ENCODE data around the gene CHI3L1.

CHI3L1 gene

GRCh38 chr1:203179667-203180005 is 6.9 kb downstream of the CHI3L1 start:
- no peak for DNase-seq

DNA sequence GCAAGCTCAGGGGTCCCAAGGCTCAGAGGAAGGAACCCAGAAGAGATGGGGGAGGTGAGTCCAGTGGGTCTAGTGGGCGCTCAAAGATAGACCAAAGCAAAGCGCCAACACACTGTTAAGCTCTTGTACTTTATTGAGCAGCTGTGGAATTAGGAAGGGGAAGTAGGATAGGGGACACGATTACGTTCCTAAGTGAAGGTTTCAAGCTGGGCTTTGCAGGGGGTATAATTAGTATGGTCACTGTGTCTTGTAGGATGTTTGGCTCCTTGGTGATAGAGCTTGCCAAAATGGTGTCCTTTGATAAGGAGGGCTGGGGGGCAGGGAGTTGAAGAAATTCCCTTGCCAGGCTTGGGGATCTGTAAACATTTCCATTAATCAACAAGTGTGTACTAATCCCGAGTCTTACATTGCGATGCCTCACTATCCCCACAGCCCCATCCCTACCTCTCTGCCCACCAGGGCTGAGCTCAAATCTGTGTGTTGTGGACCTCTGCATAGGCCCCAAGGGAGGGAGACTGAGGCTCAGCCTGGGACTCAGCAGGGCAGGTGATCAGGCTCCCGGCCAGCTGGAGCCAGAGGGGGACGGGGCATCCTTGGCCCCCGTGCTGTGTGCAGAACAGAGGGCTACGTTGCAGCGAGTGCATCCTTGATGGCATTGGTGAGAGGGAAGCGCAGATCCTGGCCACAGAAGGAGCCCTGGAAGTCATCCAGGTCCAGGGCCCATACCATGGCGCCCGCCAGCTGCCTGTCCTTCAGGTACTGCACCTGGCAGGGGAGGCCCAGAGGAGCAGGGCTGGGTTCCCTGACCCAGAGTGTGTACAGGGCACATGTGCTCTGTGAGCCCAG is 7.5 kb downstream of the CHI3L1 start:
- no peak for DNase-seq

GRCh38 chr1:203178083-203178482 is 8.4 kb downstream of the CHI3L1 start:
- no peak for DNase-seq

GRCh38 chr1:203177470-203178039 is 8.9 kb downstream of the CHI3L1 start:
- no peak for DNase-seq

GRCh38 chr1:203177036-203177405 is 9.5 kb downstream of the CHI3L1 start:
- DNase-seq, result no peak

- DNase-seq, result no peak
Observed at GRCh38 chr1:203176273-203177035, 10.1 kb downstream of the CHI3L1 start.

- DNase-seq, result no peak
Observed at GRCh38 chr1:203175827-203176241, 10.7 kb downstream of the CHI3L1 start.

DNA sequence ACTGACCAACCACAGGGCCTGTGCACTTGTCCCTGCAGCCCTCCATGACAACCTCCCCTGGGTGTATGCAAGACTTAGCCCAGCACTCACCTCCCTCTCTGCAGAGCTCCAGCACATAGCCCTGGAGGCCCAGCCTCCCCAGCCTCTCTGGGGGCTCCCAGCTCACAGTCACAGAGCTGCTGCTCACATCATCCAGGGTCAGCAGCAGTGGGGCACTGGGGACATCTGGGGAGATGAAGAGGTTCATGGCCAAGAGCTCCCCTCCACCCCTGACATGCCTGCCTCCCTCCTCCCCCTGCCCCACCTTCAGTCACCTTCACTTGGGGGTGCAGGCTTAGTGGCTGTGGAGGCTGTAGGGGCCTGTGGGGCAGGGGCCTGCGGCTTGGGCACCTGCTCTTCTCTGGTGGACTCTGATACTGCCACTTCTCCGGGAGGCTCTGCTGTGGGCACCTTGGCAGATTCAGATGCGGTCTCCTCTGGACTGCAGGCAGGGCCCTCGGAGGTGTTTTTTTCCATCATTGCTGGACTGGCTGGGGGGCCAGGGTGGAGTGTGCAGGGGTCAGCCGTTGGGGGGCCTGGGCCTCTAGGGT is 11.2 kb downstream of the CHI3L1 start, which contains the start of gene MYBPH:
Gene MYBPH, minus strand, starts transcription at position 590 of the 590 bp plus-strand sequence. Its CDS starts 71 bp downstream, at position 519.
- no peak for DNase-seq

- DNase-seq, result no peak
Observed at GRCh38 chr1:203174324-203174985, 12.0 kb downstream of the CHI3L1 start.

DNA sequence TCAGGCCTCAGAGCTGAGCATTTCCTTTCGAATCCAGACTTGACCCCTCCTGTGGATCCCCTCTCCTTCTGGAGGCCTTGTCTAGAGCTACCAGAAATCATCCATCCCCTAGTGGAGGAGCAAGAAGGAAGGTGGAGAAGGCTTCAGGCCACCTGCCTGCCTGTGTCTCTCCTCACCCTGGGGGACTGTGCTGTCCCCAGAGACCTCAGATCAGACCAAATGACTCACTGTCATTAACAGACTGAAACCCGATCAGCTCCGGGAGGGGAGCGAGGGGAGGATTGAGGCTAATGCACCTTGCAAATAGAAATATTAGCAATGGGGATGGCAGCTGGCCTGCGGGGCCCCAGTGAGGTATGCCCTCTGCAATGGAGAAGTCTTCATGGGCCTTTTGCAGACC is 12.9 kb downstream of the CHI3L1 start:
- DNase-seq, result no peak

DNA sequence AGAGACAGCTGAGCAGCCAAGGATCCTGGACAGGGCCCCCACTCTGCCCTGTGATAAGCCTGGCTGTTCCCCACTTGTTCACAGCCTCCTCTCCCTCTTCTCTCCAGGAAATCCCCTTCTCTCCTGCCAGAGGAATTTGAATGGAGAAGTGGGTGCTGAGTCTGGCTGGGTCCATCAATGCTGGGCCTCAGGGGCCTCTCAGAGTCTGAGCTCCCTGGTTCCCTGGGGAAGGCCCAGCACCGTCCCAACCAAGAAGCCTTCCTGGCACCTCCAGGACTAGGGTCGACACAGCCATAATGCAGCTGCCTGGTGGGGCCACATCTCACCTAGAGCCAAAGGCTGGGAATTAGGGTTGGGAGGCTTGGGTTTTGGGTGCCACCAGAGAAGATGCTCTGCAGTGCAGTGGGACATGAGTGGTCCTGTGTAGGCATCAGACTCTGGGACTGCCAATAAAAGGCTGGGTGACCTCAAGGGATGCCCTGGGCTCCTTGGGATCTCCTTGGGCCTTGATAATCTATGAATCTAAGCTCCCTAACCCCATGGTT is 13.4 kb downstream of the CHI3L1 start:
- no peak for DNase-seq

GRCh38 chr1:203172184-203173010 is 14.1 kb downstream of the CHI3L1 start:
- peak; percentile 52 for DNase-seq

DNA sequence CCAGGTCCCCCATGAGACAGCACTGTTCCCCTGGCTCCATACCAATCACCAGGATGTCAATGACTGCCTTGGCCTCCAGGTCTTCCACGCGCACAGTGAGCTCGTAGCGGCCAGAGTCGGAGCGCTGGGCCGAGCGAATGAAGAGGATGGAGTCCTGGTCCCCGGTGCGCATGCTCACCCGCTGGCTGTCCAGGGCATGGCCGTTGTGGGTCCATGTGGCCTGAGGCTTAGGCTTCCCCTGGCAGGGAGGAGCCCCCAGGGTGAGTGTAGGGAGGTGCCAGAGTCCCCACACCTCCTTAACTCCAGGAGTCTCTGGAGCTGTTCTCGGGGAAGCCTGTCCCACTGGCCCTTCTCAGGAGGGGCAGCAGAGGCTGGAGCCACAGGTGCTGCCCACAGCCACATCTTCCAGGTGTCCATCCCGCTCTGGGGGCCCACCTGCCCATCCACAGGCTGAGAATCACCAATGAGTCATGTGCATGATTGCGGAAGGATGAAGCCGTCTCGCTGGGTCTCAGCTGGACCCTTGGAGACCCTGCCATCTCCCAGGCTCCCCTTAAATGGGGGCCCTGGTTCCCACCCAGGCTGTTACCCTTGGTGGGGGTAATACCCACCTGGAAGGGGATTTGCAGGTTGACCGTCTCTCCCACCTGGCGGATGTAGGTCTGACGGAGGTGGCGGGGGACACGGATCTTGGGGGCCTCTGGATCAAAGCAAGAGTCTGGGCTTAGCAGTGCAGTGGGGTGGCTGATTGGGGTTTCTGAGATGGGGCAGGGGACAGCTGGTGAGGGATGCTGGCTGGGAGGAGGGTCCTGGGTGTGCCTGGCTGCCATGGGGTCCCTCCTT is 14.9 kb downstream of the CHI3L1 start:
- DNase-seq, result no peak

DNA sequence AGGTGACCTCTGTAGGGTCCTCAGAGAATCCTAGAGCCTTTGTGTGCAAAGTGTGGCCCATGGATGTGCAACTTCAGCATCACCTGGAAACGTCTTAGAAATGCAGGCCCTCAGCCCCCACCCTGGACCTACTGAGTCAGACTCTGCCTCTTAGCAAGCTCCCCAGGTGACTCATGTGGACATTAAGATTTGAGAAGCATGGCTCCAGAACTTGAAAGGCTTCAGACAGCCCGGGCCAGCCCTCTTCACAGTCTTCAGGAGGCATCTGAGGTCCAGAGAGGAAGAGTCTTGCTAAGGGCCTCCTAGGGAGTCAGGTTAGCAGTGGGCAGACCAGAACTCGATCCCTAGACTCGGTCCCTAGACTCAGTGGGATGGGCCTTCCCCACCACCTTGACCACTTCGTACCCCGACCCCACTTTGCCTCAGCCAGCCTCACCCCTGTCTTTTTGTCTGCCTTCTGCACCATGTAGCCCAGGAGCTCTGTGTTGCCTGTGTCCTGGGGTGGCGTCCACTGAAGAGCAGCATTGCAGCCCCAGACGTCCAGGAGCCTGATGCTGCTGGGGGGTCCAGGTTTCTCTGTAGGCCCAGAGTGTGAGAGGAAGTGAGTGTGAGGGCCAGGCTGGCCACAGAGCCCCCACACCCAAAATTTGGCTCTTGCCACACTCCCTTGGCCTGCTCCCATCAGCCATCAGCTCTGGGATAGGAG is 15.7 kb downstream of the CHI3L1 start:
- DNase-seq, result no peak

DNA sequence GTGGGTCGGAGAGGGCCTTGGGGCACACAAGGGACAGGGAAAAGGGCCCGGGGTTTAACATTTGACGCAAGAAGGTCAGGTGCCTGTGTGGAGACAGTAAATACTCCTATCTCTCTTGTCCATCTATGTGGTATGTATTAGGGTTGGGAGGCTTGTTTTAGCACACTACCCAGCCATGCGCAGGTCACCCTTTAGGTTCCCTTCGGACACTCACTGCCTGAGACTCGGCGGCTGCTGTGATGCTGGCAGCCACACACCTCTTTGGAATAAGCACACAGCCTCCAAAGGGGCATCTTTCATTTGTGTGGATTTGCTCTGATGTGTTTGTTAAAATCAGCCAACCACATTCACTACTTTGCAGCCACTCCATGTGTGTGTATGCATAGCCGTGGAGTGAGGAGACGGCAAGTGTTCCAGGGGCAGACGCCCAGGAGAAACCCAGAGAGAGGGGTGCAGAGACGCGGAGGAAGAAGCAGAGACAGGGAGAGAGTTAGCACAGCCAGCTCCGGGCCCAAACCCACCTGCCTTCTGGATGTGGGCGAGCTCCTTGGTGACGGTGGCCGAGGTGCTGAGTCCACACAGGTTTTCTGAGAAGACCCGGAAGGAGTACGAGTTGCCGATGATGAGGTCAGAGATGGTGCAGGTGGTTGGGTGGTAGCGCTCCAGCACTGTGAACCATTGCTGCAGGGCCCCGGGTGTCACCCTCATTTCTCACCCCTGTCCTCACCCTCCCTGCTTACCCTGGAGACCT is 16.6 kb downstream of the CHI3L1 start:
- DNase-seq, result no peak

GRCh38 chr1:203168991-203169390 is 17.5 kb downstream of the CHI3L1 start:
- no peak for DNase-seq

DNA sequence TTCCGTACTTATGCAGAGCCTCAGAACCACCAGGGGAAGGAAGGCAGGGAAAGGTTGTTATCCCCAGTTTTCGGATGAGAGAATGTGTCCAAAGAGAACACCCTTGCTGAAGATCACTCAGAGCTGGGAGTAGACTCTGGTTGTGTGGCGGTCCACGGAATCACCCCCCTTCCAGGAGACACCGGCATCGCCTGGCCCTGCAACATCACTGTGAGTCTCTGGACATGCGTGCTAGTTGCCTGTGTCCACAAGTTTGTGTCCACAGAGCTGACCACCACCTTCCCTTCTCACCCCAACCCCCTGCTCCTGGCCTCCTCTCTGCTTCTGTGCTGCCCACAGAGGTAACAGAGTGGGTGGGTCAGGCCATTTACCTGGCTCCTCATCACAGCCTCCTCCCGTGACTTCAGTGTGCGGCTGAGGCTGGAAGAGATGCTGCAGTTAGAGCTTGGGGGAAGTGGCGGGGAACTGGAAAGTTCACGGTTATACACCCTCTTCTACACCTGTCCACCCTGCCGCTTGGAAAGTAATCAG is 18.2 kb downstream of the CHI3L1 start:
- no peak for DNase-seq

- no peak for DNase-seq
Observed at GRCh38 chr1:203167913-203168200, 18.6 kb downstream of the CHI3L1 start.

All from stimulated activated CD4-positive, alpha-beta T cell treated with anti-CD3 and anti-CD28 coated beads, Interleukin-4, amount 100 ng/mL, for 24 hours (primary cell).